ENCODE data around the gene STK38L. TPM values are rescaled to one million over a fixed set of nuclear protein-coding genes. Genes with fewer than 3 reads are reported as not detected.

STK38L gene
- polyA plus RNA-seq, 1 experiment, result 4.8 TPM

GRCh38 chr12:27285403-27285802 is 41.3 kb downstream of the STK38L start:
- no peaks in the 10 kb centered on the region for H3K36me3 ChIP-seq (ENCODE audit: control insufficient read depth, insufficient read depth, low read length)
- H3K27me3 ChIP-seq (ENCODE audit: control insufficient read depth, insufficient read depth, low read length), result no peaks in the 10 kb centered on the region
- DNase-seq (ENCODE audit: low read depth), result no peak
- CTCF ChIA-PET, result interaction anchor here (0.8 to 1.1 kb wide), 2 partner anchors 21 to 448 kb away, joined by 3 to 4 read pairs; no protein-coding TSS in a partner anchor
- H3K4me3 ChIP-seq (ENCODE audit: low read depth, low read length), result no peak overlapping the region
- TF ChIP-seq, protein P1, sequence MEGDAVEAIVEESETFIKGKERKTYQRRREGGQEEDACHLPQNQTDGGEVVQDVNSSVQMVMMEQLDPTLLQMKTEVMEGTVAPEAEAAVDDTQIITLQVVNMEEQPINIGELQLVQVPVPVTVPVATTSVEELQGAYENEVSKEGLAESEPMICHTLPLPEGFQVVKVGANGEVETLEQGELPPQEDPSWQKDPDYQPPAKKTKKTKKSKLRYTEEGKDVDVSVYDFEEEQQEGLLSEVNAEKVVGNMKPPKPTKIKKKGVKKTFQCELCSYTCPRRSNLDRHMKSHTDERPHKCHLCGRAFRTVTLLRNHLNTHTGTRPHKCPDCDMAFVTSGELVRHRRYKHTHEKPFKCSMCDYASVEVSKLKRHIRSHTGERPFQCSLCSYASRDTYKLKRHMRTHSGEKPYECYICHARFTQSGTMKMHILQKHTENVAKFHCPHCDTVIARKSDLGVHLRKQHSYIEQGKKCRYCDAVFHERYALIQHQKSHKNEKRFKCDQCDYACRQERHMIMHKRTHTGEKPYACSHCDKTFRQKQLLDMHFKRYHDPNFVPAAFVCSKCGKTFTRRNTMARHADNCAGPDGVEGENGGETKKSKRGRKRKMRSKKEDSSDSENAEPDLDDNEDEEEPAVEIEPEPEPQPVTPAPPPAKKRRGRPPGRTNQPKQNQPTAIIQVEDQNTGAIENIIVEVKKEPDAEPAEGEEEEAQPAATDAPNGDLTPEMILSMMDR (IDR thresholded peaks at IDR 0.05; ENCODE audit: insufficient read depth, low read depth, low read length), result no peak
- POLR2A ChIA-PET, result no interaction called here

- Histone ChIP-seq H3K27me3 (ENCODE audit: control insufficient read depth, insufficient read depth, low read length) (no peaks in the 10 kb centered on the region), H3K4me3 (ENCODE audit: low read depth, low read length) (no peak overlapping the region), H3K36me3 (ENCODE audit: control insufficient read depth, insufficient read depth, low read length) (no peaks in the 10 kb centered on the region)
- CTCF ChIA-PET, result no interaction called here
- no peak for DNase-seq (ENCODE audit: low read depth)
- TF ChIP-seq, protein P1 (IDR thresholded peaks at IDR 0.05; ENCODE audit: insufficient read depth, low read depth, low read length), result no peak
- POLR2A ChIA-PET, result no interaction called here
Measured at GRCh38 chr12:27289414-27289813, 45.3 kb downstream of the STK38L start.

GRCh38 chr12:27290501-27291168 is 46.5 kb downstream of the STK38L start:
- ChIA-PET POLR2A (no interaction called here), CTCF (no interaction called here)
- TF ChIP-seq, protein P1 (IDR thresholded peaks at IDR 0.05; ENCODE audit: insufficient read depth, low read depth, low read length), result no peak
- Histone ChIP-seq H3K4me3 (ENCODE audit: low read depth, low read length) (no peak overlapping the region), H3K36me3 (ENCODE audit: control insufficient read depth, insufficient read depth, low read length) (no peaks in the 10 kb centered on the region), H3K27me3 (ENCODE audit: control insufficient read depth, insufficient read depth, low read length) (no peaks in the 10 kb centered on the region)
- DNase-seq (ENCODE audit: low read depth), result no peak

- H3K4me3 ChIP-seq (ENCODE audit: low read depth, low read length), result no peak overlapping the region
- DNase-seq (ENCODE audit: low read depth), result no peak
- no peaks in the 10 kb centered on the region for H3K36me3 ChIP-seq (ENCODE audit: control insufficient read depth, insufficient read depth, low read length)
- TF ChIP-seq, protein P1 (IDR thresholded peaks at IDR 0.05; ENCODE audit: insufficient read depth, low read depth, low read length), result no peak
- H3K27me3 ChIP-seq (ENCODE audit: control insufficient read depth, insufficient read depth, low read length), result no peaks in the 10 kb centered on the region
- CTCF ChIA-PET, result no interaction called here
- POLR2A ChIA-PET, result no interaction called here
Measured at GRCh38 chr12:27291862-27292261, 47.8 kb downstream of the STK38L start.

DNA sequence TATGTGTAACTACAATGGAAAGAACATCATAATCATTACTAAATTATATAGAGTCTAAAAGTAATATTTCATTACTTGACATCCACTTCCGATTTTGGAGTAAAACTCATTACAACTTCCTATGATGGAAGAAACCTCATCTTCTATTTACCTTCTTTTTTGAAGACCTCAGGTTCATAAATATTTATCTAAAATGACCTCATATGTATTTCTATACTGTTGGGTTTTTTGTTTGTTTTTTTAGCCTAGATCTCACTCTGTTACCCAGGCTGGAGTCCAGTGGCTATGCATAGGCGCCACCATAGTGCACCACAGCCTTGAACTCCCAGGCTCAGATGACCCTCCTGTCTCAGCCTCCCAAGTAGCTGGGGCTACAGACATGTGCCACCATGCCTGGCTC is 48.6 kb downstream of the STK38L start:
- Histone ChIP-seq H3K36me3 (ENCODE audit: control insufficient read depth, insufficient read depth, low read length) (no peaks in the 10 kb centered on the region), H3K27me3 (ENCODE audit: control insufficient read depth, insufficient read depth, low read length) (no peaks in the 10 kb centered on the region), H3K4me3 (ENCODE audit: low read depth, low read length) (no peak overlapping the region)
- no peak for DNase-seq (ENCODE audit: low read depth)
- ChIA-PET CTCF (no interaction called here), POLR2A (no interaction called here)
- TF ChIP-seq, protein P1 (IDR thresholded peaks at IDR 0.05; ENCODE audit: insufficient read depth, low read depth, low read length), result no peak

Measured in BJ (cell line).